Gastrocnemius medialis (tissue), 4 donors: ENCODE results near the gene GRM4.

ENCODE experiments used
- POLR2A ChIP-seq, 2 donors: fragments of 450-650 bp; IDR thresholded peaks; one replicate each; pipeline ENCODE4 v1.6.1; 2017; ENCODE audit warnings: antibody characterized with exemption in 2 of 2, mild to moderate bottlenecking in 2 of 2, moderate library complexity in 2 of 2
- TF ChIP-seq, protein P1 (sequence below), 5 experiments: fragments of 450-650 bp in 3 of 5; fragments of 200-600 bp in 2 of 5; sonication (generic) in 2 of 5; IDR thresholded peaks in 4 of 5; conservative IDR thresholded peaks in 1 of 5; 1 replicate in 4 of 5; 2 replicates in 1 of 5; pipeline ENCODE4 v1.5.1; 2016 to 2019; ENCODE audit warnings: antibody characterized with exemption in 5 of 5, mild to moderate bottlenecking in 3 of 5, moderate library complexity in 3 of 5

DNA sequence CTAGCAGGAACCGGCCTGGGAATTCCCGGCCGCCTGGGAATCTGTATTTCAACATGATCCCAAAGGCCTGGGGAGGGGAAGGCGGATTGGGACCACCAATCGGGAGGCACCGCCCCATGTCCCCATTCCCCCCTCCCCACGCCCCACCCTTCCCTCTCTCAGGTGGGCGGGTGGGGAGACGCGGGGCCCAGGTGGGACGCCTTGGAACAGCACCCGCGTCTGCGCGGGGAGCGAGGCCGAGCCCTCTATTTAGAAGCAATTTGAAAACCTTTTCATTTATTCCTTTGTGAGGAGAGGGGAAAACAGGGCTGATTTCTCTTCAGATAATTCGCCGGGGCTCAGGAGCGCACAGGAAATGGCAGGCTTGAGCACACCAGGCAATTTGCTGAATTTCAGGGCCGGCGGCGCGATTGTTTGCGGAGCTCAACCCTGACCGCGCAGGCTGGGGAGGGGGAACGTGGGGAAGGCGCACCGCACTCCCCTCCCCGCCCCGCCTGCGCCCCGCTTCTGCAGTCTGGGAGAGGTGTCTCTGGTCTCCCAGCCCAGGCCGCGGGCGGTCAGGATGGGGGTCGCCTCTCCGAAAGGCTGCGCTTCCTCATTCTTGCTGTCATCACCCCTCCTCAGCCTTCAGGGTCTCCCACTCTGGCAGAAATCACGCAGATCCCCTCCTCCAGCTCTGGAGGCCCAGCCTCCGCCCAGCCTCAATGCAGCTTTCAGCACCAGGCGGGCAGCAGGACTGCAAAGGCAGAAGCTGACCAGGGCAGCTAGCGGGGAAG lies 170.0 kb downstream of the GRM4 start:
- TF ChIP-seq, protein P1, sequence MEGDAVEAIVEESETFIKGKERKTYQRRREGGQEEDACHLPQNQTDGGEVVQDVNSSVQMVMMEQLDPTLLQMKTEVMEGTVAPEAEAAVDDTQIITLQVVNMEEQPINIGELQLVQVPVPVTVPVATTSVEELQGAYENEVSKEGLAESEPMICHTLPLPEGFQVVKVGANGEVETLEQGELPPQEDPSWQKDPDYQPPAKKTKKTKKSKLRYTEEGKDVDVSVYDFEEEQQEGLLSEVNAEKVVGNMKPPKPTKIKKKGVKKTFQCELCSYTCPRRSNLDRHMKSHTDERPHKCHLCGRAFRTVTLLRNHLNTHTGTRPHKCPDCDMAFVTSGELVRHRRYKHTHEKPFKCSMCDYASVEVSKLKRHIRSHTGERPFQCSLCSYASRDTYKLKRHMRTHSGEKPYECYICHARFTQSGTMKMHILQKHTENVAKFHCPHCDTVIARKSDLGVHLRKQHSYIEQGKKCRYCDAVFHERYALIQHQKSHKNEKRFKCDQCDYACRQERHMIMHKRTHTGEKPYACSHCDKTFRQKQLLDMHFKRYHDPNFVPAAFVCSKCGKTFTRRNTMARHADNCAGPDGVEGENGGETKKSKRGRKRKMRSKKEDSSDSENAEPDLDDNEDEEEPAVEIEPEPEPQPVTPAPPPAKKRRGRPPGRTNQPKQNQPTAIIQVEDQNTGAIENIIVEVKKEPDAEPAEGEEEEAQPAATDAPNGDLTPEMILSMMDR (IDR thresholded peaks at IDR 0.05 in 4 of 5, conservative IDR thresholded peaks at IDR 0.05 in 1 of 5): no peak
- TF ChIP-seq POLR2A (IDR thresholded peaks at IDR 0.05): no peak
